HCEC 1CT (cell line): ENCODE results near the gene SH2D5.
A peak's percentile ranks its signal among the peaks of the same experiment; 100 is the strongest.

ENCODE experiments used
- DNase-seq: peaks from one replicate; pipeline ENCODE4 v3.0.0-alpha.2; 2017

Gene SH2D5

DNA sequence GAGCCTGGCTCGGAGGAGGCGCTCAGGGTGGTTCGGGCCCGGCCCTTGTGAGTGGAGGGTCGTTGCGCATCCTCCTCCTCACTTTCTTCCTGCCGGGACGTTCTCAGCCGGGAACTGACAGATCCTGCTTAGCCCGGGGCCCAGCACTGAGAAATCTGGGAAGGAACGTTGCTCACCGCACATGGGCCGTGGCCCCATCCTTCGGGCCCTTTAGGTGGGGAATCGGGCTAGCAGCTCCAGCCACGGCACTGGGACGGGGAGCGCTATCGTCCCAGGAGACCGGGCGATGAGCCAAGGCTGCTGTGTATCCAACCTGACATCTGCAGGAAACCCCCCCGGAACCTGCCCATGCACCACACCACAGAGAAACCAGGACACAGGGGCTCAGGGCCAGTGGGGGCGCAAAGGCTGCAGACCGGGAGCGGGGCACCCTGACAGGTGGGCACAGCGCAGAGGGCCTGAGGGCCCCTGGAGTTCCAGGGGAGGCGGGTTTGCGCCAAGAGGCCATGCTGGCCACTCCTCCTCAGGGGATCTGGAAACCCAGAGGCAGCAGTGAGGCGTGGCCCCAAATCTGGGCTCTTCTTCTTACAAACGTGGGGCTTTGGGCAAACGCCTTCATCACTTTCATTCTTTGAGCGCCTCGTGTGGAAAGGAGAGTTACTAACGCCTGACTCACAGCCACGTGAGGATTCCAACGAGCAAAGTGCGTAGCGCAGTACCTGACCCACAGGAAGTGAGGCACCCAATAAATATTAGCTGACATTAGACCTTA, at the start of gene SH2D5:
Gene SH2D5, minus strand, starts transcription at position 116 of the 772 bp plus-strand sequence. CDS start 4,659 bp downstream, outside the sequence.
- peak; percentile 99 for DNase-seq

DNA sequence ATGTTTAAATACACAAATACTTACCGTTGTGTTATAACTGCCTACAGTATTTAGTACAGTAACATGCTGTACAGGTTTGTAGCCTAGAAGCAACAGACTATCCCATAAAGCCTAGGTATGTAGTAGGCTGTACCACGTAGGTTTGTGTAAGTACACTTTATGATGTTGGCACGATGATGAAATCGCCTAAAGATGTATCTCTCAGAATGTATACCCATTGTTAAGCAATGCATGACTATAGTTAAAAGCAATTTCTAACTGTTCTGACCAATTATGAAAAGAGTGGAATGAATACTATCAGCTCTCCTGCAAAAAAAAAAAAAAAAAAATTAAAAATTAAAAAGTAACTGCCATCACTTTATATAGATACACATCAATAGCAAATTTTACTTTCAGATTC, 43.2 kb upstream of the SH2D5 start:
- DNase-seq = no peak

DNA sequence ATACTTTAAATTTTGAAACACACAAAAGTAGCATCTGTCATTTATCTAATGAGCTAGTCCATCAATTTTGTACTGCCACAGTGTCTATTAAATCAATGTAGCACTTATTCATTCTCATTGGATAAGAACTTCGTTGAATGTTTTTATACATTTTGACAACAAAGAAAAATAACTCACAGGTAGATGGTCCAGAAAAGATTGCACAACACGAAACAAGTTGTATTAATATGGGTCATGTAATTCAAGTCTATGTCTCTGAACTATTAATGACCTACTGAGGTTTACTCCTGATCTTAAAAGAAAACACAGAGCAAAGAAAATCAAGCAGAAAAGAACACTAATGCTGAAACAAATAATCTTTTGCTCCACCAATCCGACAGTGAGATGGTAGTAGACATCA, 39.3 kb upstream of the SH2D5 start:
- no peak for DNase-seq

DNA sequence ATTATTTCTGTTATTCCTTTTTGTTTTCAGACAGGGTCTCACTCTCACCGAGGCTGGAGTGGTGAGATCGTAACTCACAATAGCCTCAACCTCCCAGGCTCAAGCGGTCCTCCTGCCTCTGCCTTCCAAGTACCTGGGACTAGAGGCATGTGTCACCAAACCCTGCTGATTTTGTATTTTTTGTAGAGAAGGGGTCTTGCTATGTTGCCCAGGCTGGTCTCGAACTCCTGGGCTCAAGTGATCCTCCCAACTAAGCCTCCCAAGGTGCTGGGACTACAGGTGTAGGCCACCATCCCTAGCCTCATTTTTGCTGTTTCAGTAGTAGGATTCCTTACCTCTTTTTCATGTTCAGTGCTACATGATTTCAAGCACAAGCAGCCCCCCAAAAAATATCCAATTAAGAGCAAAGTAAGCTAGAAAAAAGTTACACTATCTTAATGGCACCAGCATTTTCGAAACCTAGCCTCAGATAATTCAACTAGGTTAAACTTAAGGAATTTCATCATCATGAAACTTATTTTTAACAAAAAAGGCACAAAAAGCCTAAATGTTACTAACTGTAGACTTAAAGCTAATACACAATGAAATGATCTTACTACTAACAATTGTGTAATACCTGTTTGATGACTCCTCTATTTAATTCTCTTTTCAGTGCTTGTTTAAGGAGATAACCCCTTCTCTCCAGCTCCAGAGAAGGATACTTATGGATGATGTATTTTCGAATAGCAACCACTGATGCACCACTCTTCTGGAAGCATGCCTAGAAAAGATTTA, 38.0 kb upstream of the SH2D5 start:
- DNase-seq = no peak

DNA sequence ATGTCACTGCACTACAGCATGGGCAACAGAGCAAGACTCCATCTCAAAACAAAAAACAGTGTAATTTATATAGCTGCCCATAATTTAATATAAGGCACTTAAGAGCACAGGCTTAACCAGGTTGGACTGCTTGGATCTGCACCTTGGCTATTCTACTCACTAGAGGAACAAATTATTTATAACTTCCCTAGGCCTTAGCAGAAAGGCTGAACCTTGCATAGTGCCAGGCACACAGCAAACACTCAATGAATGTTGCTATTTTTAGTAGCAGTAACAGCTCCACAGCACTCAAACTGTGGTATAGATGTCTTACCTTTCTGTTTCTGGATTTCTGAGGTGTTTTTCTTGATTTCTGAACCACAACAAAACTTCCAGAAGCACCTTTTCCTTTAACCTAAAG, 34.8 kb upstream of the SH2D5 start:
- DNase-seq = no peak

DNA sequence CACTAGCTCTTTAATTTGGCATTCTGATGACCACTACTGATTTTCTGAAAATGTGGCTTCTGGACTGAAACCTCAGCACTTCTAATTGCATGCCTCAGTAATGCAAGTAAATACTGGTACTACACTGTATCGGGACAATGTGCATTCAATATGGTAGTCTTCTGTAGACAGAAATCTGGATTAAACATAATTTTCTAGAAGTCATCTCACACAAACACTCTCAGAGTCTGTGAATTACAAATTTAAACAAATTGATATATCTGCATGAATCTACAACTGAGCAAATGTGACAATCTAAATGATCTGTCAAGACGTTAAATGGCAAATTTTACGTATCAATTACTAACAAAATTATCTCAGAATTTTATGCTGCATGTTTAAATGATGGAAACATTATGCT, 30.9 kb upstream of the SH2D5 start:
- DNase-seq = no peak

DNA sequence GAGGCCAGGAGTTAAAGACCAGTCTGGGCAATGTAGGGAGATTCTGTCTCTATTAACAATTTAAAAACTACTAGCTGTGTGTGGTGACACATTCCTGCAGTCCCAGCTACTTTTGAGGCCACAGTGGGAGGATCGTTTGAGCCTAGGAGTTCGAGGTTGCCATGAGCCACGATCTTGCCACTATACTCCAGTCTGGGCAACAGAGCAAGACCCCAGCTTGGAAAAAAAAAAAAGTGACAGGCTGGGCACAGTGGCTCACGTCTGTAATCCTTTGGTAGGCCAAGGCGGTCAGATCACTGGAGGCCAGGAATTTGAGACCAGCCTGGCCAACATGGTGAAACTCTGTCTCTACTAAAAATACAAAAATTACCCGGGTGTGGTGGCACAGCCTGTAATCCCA, 27.8 kb upstream of the SH2D5 start:
- no peak for DNase-seq

DNA sequence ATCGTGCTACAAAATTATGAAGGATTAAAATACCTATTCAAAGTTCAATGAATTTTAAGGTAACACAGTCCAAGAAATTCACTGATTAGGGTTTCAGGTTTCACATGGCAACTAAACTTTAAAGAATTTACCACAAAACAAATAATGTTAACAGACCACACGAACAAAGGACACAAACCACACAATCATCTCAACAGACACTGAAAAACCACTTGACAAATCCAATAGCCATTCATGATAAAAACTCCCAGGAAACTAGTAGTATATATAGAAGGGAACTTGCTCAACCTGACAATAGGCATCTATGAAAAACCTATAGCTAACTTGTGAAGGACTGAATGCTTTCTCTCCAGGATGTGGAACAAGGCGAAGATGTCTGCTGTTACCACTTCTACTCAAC, 21.1 kb upstream of the SH2D5 start:
- peak; percentile 18 for DNase-seq

DNA sequence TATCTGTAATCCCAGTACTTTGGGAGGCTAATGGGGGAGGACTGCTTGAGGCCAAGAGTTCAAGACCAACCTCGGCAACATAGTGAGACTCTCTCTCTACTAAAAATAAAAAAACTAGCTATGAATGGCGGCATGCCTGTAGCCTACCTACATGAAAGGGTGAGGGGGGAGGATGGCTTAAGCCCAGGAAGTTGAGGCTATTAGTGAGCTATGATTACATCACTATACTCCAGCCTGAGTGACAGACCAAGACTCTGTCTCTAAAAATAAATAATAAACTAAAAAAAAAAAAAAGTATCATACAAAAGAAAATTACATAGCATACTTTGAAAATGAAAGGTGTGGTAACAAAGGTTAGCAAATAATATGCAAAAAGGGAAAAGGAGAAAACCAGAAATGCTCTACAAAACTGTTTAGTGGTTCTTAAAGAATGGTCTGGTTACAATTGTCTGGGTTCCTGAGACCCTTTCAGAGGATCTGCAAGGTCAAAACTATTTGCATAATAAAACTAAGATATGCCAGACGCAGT, 19.0 kb upstream of the SH2D5 start:
- no peak for DNase-seq

DNA sequence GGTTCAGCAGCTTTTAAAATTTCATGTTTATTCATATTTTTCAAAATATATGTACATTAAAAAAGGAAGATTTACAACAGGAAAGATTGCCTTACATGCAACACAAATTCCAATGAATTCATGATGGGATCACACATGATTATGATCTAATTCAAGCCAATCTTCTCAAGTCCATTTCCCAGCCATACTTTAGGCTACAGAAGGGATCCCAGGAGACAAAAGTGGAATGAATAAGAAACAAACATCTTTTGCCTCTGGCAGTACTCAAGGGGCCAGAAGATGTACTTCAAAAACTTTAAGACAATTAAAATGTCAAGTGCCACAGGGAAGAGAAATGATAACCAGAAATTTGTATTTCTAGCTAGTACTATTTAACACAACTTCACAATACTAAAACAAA, 10.2 kb upstream of the SH2D5 start:
- no peak for DNase-seq

DNA sequence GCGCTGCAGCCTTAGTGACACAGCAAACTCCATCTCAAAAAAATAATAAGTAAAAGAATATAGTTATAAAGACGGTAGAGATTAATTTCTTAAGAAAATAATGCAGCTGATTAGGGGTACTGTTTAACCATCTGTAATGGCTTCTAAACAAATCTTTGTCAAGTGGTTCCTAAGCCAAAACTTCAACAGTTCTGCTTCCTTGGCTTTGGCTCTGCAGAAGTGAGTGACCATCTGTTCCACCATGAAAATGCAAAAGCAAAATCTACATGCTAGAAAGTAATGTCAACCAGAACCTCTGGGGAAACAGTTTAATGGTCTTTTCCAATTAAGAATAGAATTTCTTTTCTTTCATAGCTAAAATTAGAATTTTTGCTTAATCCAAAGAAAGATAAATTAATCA, 8.3 kb upstream of the SH2D5 start:
- no peak for DNase-seq

DNA sequence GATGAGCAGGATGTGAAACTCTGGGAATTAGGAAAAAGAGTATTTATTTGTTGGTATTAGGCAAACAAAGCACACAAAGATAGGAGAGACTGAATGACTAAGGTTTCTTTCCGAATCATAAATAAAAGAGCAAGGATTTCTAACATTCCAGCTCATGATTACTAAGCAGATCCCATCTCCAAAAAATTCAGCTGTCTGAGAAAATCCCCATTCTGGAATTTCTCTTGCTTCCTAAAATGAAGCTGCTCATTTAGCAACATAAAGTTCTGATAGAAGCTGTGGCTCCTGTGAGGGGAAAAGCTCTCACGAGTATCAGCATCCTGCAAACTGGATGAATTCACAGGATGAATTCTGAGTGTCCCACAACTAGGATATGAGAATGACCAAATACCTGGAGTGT, 6.7 kb upstream of the SH2D5 start:
- peak; percentile 85 for DNase-seq

DNA sequence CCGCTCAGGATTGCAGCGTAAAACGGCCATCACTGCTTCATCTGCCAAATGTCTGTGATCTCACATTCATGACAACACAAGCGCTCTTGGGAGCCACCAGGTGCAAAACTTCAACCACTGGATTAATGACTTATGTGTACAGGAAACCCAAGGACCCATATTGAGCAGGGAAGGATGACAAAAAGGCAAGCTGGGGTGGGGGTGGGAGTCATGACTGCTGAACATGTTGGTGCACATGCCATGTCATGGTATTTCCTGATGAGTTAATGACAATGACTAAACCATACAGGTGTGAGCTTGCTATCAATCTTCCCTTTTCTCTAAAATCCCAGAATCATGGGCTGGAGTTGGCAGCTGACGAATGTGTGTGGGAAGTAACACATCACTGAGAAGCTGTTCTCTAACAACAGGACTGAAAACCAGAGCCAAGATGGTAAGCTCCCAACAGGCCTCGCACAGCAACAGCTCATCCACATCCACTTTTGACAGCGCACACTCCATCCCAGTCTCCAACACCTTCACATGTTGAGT, 3.1 kb upstream of the SH2D5 start:
- DNase-seq = no peak

DNA sequence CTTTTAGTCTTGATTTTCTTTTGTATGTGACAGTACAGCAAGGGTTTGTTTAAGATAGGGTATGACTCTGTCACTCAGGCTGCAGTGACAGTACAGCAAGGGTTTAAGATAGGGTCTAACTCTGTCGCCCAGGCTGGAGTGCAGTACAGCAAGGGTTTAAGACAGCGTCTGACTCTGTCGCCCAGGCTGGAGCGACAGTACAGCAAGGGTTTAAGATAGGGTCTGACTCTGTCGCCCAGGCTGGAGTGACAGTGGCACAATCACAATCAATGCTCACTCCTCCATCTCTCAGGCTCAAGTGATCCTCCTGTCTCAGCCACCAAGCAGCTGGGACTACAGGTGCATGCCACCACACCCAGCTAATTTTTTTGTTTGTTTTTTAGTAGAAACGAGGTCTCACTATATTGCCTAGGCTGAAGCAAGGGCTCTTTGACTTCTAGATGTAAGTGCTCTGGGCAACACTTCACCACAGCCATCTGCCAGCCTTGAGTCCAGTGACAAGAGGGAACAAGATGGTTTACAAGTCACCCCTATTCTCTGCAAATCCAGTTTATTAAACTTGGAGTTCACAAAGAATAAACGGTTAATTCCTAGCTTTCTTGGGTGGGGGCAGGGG, 965 bp upstream of the SH2D5 start:
- no peak for DNase-seq

DNA sequence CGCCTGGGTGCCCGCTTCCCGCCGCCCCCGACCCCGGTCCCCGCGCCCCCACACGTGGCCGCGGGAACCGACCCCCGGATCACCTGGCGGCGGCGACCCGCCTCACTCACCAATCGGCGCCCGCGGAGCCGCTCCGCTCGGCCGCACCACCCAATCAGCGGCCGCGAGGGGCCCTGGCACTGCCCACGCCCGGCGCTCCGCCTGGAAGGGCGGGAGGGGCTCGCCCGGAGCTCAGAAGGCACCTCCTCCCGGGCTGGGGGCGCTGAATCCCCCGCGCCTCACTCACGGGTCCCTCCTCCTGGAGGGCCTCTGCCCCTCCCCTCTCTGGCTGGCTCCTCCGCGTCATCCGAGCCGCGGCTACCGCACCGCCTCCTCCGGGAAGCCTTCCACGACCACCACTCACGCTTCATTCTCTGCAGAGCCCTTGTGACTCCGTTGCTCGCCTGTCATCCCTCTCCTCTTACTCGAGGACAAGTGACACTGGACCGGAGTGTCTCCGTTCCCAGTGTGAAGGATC, 374 bp downstream of the SH2D5 start:
- DNase-seq = peak; percentile 80

DNA sequence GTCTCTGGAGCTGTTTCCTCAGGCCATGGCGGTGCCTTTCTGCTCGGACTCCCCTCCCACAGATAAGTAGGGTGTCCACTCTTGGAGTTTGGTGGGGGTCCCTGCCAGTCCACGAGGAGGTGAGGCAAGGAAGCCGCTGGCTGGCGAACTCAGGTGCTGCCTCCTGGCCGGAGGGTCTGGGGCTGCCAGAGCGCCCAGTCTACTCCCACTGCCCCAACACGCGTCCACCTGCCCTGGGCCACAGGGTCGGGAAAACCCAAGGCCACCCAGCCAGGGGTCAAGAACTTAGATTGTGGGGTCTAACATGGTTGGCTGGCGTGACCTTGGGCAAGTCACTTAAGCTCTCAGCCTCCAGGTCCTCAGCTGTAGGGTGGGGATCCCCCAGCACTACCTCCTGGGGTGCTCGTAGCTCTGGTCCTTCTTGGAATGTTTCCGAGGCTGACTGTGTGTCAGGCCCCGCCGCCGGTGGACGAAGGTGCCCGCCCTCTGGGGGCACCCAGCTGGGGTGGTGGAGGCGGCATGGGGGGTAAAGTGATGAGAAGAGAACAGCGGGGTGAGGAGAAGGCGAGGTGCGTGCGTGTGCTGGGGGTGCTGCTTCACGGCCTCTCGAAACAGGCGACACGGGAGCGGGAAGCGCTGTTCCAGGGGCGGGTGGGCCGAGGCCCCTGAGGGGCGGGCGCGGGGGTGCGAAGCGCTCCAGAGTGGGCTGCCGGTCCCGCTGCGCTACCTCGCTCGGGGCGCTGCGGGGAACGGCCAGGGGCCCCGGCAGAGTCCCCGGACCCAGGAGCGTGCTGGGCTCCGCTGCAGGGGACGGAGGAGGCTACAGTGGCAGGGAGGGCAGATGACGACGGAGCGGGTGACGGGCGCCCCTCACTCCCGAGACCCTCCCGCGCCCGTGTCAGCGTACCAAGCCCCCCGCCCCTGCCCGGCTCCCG, 1.2 kb downstream of the SH2D5 start:
- DNase-seq = peak; percentile 14

DNA sequence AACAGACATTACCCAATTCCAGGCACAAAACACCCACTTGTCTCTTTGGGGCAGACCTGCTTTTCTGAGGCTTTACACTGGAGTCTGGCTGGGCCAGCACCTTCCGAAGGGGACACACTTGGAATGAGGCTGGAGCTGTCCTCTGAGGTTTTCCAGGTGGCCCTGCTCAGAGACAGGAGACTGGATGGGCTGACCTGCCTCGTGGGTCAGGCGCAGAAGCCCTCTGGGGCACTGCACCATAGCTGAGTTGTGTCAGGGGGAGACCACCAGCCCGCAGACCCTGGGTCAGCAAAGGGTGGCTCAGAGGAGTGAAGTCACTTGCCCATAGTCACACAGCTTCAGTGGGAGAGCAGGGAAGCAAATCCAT, 1.8 kb downstream of the SH2D5 start:
- DNase-seq = no peak

DNA sequence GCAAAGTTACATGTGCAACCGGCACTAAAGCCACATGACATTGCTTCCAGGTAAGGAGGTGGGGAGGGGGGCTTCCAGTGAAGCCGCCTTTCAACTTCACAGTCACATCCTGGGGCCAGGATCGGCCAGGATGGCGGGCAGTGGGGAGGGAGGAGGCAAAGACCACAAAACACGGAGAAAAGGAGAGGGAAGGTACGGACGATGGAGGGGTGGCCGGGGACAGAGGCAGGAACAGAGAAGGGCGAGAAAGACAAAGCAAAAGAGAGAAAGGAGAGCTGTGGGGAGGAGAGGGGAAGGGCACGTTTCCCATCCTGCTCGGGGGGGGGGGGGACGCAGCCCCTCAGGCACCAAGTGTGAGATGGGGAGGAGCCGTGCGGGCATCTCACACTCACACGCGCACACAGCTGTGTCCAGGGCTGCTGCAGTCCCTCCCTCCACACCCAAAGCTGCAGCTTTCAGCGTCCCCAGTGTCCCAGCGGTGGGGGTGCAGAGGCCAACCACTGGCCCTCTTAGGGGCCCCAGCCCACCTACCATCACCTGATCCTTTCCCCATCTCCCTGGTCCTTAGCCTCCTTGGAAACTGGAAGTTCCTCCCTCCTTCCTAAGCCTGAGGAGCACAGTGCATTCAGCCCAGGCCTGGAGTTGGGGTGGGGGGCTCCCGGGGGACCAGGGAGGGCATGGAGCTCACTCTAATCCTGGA, 2.4 kb downstream of the SH2D5 start:
- no peak for DNase-seq

DNA sequence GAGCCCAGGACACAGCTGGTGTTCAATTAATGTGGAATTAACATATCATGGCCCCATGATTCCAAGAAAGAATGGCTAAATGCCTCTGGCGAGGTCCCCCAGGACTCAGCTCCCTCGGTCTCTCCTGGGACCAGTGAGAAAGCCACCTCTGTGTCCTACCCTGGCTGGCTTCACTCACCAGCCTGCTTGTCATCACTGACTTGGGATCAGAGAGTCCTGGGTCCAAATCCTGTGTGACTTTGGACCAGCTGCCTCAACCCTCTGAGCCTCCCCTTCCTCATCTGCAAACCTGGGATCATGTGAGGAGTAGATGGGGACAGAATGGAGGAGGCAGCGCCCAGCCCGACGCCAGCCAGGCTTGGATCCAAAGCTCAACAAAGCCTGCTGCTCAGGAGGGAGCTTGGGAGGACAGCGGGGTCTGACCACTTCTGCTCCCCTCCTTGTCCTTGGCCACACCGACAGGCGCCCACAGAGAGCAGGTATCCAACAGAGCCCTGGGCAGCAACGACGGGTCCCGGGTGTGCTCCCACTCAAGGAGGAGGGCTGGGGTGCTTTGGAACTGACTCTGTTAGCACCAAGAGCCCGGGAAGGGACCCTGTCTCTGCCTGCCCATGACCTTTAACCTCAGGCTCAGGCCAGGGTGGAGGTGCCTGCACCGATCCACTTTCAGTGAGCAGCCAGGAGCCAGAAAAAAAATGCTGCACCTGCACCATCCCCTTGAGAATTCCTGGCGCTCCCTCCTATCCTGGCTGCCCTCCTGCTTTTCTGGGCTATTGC, 3.2 kb downstream of the SH2D5 start:
- DNase-seq = no peak

DNA sequence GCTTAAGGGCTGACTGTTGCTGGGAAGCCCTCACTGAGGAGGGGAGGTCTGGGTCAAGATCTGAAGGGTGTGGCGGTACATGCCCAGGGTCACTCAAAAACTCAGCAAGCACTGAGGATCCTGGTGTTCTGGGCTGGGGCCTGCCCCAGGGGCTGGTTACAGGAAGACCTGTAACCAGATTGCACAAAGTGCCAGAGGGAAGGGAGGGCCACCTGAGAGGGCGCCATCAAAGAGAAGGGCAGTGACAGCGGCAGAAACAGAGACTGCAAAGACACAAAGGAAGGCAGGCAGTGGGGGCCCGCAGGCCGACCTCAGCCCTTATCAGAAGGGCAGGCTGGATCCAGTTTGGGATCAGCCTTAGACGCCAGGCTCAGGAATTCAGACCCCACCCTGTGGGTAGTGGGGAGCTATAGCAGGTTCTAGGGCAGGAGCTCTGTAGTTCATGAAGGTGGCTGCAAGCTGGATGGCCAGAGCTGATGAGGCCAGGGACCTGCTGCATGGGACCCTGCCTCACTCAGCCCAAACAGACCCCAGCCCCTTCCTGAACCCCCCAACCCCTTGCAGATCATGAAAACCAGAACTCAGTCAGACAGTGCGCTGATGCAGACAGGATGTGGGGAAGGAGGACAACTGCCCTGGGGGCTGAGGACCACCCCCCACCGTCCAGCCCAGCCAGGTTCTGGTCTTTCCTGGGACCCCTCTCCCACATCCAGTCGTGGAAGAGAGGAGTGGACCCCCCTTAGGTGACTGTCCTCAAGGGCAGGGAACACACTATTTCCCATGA, 3.9 kb downstream of the SH2D5 start:
- DNase-seq = no peak
